ENCODE measurements around the gene RAPGEF4. TPM values are rescaled to one million over a fixed set of nuclear protein-coding genes. Genes with fewer than 3 reads are reported as not detected.

The RAPGEF4 gene
- total RNA-seq, 1 experiment from 2014 or later, result 0.62 TPM

- Histone ChIP-seq H3K4me3 (ENCODE audit: low read depth in 2 of 2, low read length in 2 of 2) (no peak overlapping the region), H3K4me1 (ENCODE audit: control insufficient read depth, insufficient read depth, low read length) (no peaks in the 10 kb centered on the region), H3K27ac (ENCODE audit: low read length) (no peak overlapping the region), H3K36me3 (ENCODE audit: control insufficient read depth, insufficient read depth, low read length) (no peaks in the 10 kb centered on the region), H3K9me3 (ENCODE audit: control insufficient read depth, insufficient read depth, low read depth, low read length) (no peaks in the 10 kb centered on the region), H3K27me3 (ENCODE audit: control insufficient read depth, insufficient read depth, low read length) (no peaks in the 10 kb centered on the region)
- POLR2A ChIA-PET, result no interaction called here
- TF ChIP-seq REST (IDR thresholded peaks at IDR 0.05; ENCODE audit: insufficient read depth in 1 of 2, low read depth in 2 of 2, low read length in 1 of 2) (no peak), SIN3A (IDR thresholded peaks at IDR 0.05; ENCODE audit: borderline replicate concordance, insufficient read depth, low read depth, low read length) (no peak), TCF7L2 (IDR thresholded peaks at IDR 0.05; ENCODE audit: low read depth, low read length) (no peak), POLR2AphosphoS5 (IDR thresholded peaks at IDR 0.05; ENCODE audit: low read depth, low read length) (no peak)
- TF ChIP-seq, protein P1, sequence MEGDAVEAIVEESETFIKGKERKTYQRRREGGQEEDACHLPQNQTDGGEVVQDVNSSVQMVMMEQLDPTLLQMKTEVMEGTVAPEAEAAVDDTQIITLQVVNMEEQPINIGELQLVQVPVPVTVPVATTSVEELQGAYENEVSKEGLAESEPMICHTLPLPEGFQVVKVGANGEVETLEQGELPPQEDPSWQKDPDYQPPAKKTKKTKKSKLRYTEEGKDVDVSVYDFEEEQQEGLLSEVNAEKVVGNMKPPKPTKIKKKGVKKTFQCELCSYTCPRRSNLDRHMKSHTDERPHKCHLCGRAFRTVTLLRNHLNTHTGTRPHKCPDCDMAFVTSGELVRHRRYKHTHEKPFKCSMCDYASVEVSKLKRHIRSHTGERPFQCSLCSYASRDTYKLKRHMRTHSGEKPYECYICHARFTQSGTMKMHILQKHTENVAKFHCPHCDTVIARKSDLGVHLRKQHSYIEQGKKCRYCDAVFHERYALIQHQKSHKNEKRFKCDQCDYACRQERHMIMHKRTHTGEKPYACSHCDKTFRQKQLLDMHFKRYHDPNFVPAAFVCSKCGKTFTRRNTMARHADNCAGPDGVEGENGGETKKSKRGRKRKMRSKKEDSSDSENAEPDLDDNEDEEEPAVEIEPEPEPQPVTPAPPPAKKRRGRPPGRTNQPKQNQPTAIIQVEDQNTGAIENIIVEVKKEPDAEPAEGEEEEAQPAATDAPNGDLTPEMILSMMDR (IDR thresholded peaks at IDR 0.05), result no peak
- intact Hi-C loops (cut with micrococcal nuclease; ENCODE audit: unreplicated experiment), result no loop called here
- CTCF ChIA-PET, result no interaction called here
- in situ Hi-C loops (cut with HindIII; ENCODE audit: low pct_unique_long_range_greater_than_20kb, low sequenced_read_pairs), result no loop called here
- no peak for ATAC-seq
- DNase-seq (ENCODE audit: low read depth, low spot score), result no peak
- no TSS peak for BruUV-seq (replicated peaks)
Measured at GRCh38 chr2:173016451-173016850, 280.8 kb downstream of the RAPGEF4 start.

DNA sequence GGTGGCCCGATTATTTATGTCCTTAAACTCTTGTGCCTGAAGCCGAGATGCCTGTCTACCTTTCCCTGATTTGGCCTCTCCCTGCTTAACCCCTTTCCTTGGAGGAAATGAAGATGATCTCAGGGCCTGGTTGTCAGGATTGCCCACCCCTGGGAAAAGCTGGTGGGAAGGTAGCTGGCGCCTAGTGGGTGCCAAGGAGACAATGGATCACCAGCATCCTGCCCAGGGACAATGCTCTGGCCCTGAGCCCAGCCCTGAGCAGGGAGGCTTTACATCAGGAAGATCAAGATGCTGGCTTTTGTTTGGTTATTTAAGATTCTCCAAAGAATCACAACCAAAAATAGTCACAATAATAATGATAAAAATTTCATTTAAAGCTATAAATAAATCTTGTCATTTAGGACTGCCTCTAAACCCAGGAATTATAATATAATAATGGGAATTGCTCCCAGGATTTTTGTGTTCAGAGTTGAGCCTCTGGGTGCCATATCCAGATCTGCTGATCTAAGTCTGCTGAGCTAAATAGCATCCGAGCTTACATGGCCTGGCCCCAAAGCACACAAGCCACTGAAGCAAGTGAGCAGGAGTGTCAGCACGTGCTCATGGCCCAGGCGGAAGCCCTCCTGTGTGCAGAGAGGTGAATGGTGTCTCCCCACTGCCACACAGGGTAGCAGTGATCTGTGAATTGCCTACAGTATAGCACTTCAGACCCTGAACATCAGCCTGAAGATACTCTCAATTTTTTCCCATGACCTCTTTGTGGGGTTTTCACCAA is 282.2 kb downstream of the RAPGEF4 start:
- ChIA-PET POLR2A (no interaction called here), CTCF (interaction anchor here (0.6 kb wide), 1 partner anchor 124 kb away, joined by 4 read pairs; no protein-coding TSS in a partner anchor)
- Histone ChIP-seq H3K4me3 (ENCODE audit: low read depth in 2 of 2, low read length in 2 of 2) (no peak overlapping the region), H3K27ac (ENCODE audit: low read length) (peak overlapping the region; percentile 52; the same call in 1 of the 2 replicates), H3K27me3 (ENCODE audit: control insufficient read depth, insufficient read depth, low read length) (no peaks in the 10 kb centered on the region), H3K9me3 (ENCODE audit: control insufficient read depth, insufficient read depth, low read depth, low read length) (no peaks in the 10 kb centered on the region), H3K4me1 (ENCODE audit: control insufficient read depth, insufficient read depth, low read length) (0 out of 2 replicates have a peak, but pooled peaks cover 8% of the 10 kb centered on the region), H3K36me3 (ENCODE audit: control insufficient read depth, insufficient read depth, low read length) (no peaks in the 10 kb centered on the region)
- BruUV-seq (replicated peaks), result no TSS peak
- ATAC-seq, result no peak
- in situ Hi-C loops (cut with HindIII; ENCODE audit: low pct_unique_long_range_greater_than_20kb, low sequenced_read_pairs), result no loop called here
- intact Hi-C loops (cut with micrococcal nuclease; ENCODE audit: unreplicated experiment), result no loop called here
- TF ChIP-seq REST (IDR thresholded peaks at IDR 0.05; ENCODE audit: insufficient read depth in 1 of 2, low read depth in 2 of 2, low read length in 1 of 2) (no peak), TCF7L2 (IDR thresholded peaks at IDR 0.05; ENCODE audit: low read depth, low read length) (no peak), POLR2AphosphoS5 (IDR thresholded peaks at IDR 0.05; ENCODE audit: low read depth, low read length) (no peak), SIN3A (IDR thresholded peaks at IDR 0.05; ENCODE audit: borderline replicate concordance, insufficient read depth, low read depth, low read length) (no peak)
- TF ChIP-seq, protein P1 (IDR thresholded peaks at IDR 0.05), result no peak
- DNase-seq (ENCODE audit: low read depth, low spot score), result no peak

Measured in Panc1 (cell line).